GM11168 (cell line): ENCODE data around the gene ALDH1A2.
"Not testable (repeated sequence)": the region's sequence is repeated elsewhere in the genome, so short reads cannot be mapped to it uniquely, and the experiment has no call there.

ENCODE experiments used
- in situ Hi-C: fragments of 300-500 bp; cut with MboI; formaldehyde crosslinking; loops from one replicate; pipeline ENCODE4 v1.12.0; 2022; ENCODE audit warnings: low sequenced_read_pairs; ENCODE audit not compliant: unreplicated experiment

Gene ALDH1A2

GRCh38 chr15:58014040-58014439 is 51.5 kb downstream of the ALDH1A2 start:
- in situ Hi-C loops: no loop called here

GRCh38 chr15:58010983-58011382 is 54.5 kb downstream of the ALDH1A2 start:
- in situ Hi-C loops: no loop called here

DNA sequence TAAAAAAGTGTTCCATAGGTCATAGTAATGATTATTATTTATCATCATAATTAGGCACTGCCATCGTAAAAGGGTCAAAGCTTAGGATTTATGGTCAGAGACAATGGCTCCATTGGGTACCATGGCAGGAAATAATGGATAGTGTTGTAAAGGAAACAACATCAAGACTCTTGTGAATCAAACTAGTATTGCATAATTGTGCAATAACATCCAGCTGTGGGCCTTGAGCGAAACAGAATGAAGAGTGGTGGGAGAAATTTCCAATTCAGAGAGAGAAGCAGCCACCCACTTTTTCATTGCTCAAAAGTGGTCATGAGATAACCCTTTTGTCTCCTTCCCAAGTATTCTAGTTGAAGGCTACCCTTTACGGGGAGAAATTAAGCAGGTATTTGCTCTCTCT is 61.7 kb downstream of the ALDH1A2 start:
- in situ Hi-C loops: no loop called here

DNA sequence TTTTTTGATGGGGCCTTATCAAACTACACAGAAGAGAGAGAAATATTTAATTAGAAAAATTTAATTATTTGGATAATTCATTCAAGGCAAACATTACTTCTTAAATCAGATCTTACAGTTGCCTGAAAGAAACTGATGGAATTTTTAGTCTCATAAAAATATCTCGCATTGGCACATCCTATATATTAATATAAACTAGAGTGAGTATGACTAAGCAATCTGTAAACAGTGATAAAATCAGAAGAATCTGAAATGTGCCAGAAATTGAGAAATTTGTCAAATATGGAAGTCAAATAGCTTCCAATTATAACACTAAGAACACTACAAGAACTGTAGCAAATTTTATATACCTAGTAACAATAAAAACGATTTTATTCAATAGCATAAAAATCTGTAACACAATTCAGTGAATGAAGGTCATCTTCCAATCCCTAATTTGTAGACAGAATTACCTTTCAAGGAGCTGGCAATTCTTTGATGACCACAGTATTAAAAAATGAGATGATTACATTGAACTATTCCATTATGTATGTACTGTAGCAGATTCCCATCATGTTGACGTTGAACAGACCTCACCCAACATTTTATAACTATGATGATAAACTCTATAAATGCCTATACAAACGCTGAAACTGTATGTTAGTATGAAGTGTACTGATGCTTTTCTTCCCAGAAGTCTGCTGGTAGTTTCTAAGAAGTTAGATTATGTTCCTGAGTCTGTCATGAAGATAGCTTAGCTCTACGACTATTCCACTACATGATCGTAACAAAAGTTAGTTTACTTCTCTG is 63.0 kb downstream of the ALDH1A2 start:
- in situ Hi-C loops: no loop called here

- in situ Hi-C loops: not testable (repeated sequence)
Measured at GRCh38 chr15:57999699-58000098, 65.8 kb downstream of the ALDH1A2 start.

- in situ Hi-C loops: no loop called here
Measured at GRCh38 chr15:57996561-57996960, 69.0 kb downstream of the ALDH1A2 start.

DNA sequence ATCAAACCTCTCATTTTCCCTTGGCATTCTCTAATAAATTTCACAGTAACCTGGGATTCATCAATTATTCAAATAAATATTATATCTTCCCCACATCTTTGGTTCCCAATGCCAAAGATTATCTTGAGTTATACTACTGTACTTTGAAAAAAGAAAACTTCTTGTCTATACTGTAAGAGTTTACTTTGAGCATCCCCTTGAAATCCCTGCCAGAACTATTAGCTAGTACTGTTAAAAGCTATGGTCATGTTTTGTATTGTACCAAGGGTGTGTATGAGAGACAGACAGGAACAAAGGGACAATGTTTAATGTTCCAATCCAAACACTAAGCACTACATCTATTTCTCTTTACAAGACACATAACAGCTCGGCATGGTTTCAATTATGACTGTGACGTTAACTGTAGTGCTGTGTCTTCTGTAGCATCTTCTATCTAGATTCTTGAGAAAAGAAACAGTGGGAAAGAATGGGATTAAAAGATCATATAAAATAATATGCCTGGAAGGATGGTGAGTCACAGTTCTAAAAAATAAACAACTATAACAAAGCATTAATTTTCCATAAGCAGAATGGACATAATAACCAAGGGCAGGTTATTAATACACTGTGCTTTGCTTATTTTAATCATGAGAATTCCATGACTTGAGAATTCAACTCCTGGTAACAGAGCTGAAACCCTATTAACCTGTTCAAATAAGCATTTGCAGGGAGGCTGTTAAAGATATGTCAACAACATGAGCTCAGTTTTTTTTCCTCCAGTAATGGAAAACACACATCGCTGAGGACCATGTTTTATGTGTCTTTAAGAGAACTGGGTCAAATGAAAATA is 71.1 kb downstream of the ALDH1A2 start:
- in situ Hi-C loops: no loop called here

- in situ Hi-C loops: no loop called here
Measured at GRCh38 chr15:57993409-57994145, 71.9 kb downstream of the ALDH1A2 start.

- in situ Hi-C loops: no loop called here
Measured at GRCh38 chr15:57992761-57993355, 72.7 kb downstream of the ALDH1A2 start.

GRCh38 chr15:57973534-57973933 is 92.0 kb downstream of the ALDH1A2 start:
- in situ Hi-C loops: no loop called here

DNA sequence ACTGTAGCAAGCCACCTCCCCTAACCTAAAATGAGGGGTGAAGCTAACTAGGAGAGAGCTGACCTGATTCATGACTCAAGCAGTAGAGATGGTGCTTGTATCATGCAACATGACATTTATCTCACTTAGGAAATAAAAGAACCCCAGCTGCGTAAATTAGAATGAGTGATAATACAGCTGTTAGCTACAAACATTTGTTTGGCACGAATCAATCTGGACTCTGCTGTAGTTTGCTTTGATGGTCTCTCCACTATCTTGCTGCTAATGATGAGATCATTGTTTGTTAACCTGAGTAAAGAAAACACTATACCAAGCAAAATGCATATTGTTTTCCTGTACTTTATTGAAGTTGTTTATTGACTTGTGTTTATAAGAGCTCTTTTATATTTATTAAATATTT is 92.6 kb downstream of the ALDH1A2 start:
- in situ Hi-C loops: no loop called here

DNA sequence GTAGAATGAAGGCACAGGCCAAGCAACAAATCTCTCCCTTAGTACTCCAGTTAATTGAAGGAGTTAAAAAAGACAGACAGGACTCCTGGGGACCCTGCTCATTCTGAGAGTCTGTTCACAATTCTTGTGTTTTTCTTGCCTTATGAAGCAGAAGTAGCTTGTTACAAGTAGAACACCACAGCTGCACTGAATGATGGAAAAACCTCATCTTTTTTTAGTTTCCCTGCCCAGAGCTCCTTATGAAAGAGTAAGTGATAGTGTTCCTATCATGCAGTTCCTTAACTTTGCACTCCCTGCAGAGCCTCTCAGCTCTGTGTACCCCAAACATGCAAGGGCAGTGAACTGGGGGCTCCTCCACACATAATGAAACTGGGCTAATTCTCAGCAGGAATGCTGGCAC is 95.5 kb downstream of the ALDH1A2 start:
- in situ Hi-C loops: no loop called here

DNA sequence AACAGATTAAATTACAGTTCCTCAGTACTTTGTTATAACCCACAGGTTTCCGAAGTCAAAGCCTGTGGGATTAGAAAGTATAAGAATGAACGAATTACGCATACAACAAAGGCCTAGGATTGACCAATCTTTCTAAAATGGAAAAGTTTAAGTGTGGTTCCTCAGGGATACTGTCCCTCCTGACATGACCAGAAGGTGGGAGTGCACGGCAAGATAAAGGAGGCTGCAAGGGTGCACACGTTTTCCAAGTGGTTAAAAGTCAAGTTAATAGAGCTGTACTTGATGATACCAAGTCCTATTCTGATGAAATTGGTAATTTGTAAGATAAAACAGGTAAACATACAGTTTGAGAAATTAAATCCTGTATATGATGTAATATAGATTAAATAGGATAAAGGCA is 96.2 kb downstream of the ALDH1A2 start:
- in situ Hi-C loops: no loop called here

- in situ Hi-C loops: no loop called here
Measured at GRCh38 chr15:57962887-57963286, 102.6 kb downstream of the ALDH1A2 start.

DNA sequence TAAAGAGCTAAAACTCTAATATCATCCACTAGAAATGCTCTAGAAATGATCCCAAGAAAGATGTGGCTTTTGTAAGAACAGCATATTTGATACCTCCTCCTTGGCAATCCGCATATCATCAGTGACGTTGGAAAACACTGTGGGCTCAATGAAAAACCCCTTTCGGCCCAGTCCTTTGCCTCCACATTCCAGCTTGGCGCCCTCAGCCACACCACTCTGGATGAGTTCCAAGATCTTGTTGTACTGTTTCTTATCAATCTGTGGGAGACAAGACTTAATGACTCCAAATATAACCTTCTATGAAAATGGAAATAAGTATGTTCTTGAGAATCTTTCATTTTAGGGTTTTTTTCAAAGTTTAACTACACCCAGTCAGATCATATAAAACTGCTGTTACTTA is 103.6 kb downstream of the ALDH1A2 start:
- in situ Hi-C loops: no loop called here

DNA sequence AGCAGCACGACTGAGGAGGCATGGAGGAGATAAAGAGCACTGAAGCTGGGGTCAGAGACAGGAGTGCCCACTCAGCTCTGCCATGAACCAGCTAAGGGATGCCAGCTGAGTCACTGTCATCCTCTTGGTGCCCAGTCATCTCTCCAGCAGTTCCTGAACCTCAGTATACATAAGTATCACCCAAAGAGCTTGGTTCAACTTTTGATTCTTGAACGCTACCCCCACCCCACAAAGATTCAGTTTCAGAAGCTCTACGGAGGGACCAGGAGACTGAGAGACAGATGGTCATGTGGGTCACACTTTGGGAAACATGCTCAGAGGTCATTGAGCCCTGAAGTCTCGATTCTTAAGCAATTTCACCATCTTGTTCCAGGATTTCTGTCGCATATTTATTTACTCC is 108.4 kb downstream of the ALDH1A2 start:
- in situ Hi-C loops: no loop called here

GRCh38 chr15:57953874-57954273 is 111.6 kb downstream of the ALDH1A2 start:
- in situ Hi-C loops: no loop called here

DNA sequence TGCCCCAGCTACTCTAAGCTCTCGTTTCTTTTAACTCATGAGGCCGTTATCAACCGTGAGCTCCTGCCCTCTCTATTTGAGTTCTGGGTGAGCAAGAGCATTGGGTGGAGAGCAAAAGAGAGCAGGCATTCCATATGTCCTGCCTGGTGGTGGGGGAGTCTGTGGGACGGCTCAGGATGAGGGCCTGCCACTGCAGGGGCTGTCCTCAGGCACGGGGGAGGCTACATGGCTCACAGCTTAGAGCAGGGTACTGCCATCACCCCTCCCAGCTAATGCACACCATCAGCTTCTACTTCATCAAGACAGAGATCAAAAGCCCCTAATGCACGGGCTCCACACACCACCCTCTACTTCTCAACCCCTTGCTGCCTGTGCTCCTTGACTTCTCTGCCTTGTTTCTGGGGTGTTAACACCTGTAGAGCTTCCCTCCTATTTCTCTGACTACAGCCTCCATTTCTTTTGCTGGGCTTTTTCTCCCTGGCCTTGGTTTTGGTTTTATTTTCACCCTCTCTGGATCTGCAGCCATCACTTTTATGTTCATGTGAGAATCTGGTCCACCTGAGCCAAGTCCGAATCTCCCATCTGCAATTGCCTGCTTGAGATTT is 114.1 kb downstream of the ALDH1A2 start:
- in situ Hi-C loops: no loop called here

- in situ Hi-C loops: no loop called here
Measured at GRCh38 chr15:57950381-57950946, 115.0 kb downstream of the ALDH1A2 start.
